Brain microvascular endothelial cell (primary cell): ENCODE measurements around the gene OTUD5.

Experiments
- DNase-seq: peaks from one replicate; pipeline ENCODE4 v3.0.0-alpha.2; 2020
- H3K27ac ChIP-seq: fragments of 250-450 bp; sonication (Bioruptor Pico); 2 replicates; pipeline ENCODE4 v1.5.1; 2020; ENCODE audit warnings: mild to moderate bottlenecking, moderate library complexity
- H3K27me3 ChIP-seq: fragments of 250-450 bp; sonication (Bioruptor Pico); replicated peaks from 2 replicates; pipeline ENCODE4 v1.5.1; 2020; ENCODE audit warnings: mild to moderate bottlenecking
- H3K36me3 ChIP-seq: fragments of 250-450 bp; sonication (Bioruptor Pico); replicated peaks from 2 replicates; pipeline ENCODE4 v1.5.1; 2020; ENCODE audit warnings: mild to moderate bottlenecking
- H3K4me3 ChIP-seq: 2 replicates; pipeline ENCODE4 v1.5.1; 2011; ENCODE audit warnings: low read depth, mild to moderate bottlenecking, control low read depth, low read length, moderate library complexity
- in situ Hi-C: cut with HindIII; loops from 2 replicates; pipeline ENCODE4 v1.10.0; 2017; ENCODE audit warnings: low sequenced_read_pairs, low pct_ligation_motif_present
- TF ChIP-seq, protein P1 (sequence below): IDR thresholded peaks from 2 replicates; pipeline ENCODE4 v1.5.1; 2011; ENCODE audit warnings: low read depth, mild to moderate bottlenecking, moderate library complexity, low read length, control low read depth, inconsistent platforms; ENCODE audit errors: missing control alignments

The OTUD5 gene

DNA sequence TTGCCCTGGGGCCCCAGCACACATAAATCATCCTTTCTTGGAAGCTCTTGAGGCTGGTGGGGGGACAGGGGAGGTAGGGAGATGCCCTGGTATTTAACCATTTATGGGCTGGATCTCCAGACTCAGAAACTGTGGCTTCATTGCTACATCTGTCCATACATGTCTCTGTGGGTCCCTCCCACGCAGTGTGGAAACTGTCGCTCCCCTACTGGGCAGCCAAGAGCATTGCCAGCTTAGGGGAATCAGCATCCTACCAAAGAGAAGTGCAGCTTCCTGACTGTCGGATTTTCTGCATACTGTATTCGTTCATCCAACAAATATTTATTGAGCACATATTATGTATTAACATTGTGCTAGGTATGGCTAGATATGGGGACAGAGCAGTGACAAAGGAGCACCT is 41.0 kb upstream of the OTUD5 start:
- no peak overlapping the region for H3K4me3 ChIP-seq
- TF ChIP-seq, protein P1, sequence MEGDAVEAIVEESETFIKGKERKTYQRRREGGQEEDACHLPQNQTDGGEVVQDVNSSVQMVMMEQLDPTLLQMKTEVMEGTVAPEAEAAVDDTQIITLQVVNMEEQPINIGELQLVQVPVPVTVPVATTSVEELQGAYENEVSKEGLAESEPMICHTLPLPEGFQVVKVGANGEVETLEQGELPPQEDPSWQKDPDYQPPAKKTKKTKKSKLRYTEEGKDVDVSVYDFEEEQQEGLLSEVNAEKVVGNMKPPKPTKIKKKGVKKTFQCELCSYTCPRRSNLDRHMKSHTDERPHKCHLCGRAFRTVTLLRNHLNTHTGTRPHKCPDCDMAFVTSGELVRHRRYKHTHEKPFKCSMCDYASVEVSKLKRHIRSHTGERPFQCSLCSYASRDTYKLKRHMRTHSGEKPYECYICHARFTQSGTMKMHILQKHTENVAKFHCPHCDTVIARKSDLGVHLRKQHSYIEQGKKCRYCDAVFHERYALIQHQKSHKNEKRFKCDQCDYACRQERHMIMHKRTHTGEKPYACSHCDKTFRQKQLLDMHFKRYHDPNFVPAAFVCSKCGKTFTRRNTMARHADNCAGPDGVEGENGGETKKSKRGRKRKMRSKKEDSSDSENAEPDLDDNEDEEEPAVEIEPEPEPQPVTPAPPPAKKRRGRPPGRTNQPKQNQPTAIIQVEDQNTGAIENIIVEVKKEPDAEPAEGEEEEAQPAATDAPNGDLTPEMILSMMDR: peak; percentile 3
- no peaks in the 10 kb centered on the region for H3K36me3 ChIP-seq
- in situ Hi-C loops: no loop called here
- H3K27me3 ChIP-seq: no peaks in the 10 kb centered on the region
- H3K27ac ChIP-seq: no peak overlapping the region
- no peak for DNase-seq

DNA sequence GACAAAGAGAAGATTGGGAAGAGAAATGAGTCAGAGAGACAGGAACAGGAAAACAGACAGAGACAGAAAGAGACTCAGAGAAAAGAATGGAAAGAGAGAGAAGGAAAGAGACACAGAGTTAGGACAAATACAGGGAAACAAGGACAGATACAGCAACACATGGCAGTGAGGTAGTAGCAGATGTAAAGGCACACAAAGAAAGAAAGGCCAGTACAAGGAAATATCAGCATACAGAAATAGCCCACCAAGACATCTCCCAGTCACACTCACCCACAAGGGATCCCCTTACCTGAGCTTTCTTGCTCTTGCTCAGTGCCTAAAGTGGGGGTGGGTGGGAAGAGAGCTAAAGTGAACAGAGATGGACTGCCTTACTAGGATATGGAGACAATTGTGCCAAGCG is 40.5 kb upstream of the OTUD5 start:
- DNase-seq: no peak
- in situ Hi-C loops: no loop called here
- Histone ChIP-seq H3K27ac (no peak overlapping the region), H3K27me3 (no peaks in the 10 kb centered on the region), H3K4me3 (no peak overlapping the region), H3K36me3 (no peaks in the 10 kb centered on the region)
- TF ChIP-seq, protein P1: no peak

DNA sequence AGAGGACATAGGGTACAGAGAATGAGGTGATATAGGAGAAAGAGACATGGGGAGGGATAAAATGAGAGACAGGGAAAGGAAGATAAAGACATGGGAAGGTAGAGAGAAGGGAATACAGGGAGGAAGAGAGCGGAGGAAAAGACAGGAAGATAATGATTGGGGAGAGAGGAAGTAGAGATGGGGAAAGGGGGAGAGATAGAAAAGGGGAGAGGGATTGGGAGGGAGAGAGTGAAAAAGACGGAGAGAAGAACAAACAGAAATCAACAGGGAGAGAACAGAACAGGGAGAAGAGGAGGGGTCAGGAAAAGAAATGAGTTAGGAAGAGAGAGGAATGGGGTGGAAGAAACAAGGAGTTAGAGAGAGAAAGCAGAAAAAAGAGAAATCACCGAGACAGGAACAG is 40.0 kb upstream of the OTUD5 start:
- no peak for DNase-seq
- Histone ChIP-seq H3K36me3 (no peaks in the 10 kb centered on the region), H3K4me3 (no peak overlapping the region), H3K27me3 (no peaks in the 10 kb centered on the region), H3K27ac (no peak overlapping the region)
- TF ChIP-seq, protein P1: no peak
- in situ Hi-C loops: no loop called here

DNA sequence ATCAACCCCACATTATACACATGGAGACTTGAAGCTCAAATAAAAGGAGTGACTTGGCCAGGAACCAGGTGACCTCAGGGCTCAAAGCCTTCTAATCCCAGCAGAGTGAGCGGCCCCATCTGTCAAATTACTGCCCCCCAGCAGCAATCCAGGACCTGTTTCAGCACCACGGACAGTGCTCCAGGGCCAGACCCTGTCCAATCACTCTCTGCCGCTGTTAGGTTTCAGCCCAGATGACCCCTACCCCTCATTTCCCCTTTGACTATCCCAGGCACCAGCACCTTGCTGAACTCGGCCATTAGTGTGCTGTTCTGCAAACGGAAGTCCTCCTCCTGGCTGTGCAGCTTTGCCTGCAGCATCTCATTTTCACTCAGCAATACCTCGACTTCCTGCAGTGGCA is 39.6 kb upstream of the OTUD5 start:
- no peak overlapping the region for H3K4me3 ChIP-seq
- H3K27ac ChIP-seq: no peak overlapping the region
- in situ Hi-C loops: no loop called here
- TF ChIP-seq, protein P1: no peak
- H3K36me3 ChIP-seq: no peaks in the 10 kb centered on the region
- no peaks in the 10 kb centered on the region for H3K27me3 ChIP-seq
- no peak for DNase-seq

DNA sequence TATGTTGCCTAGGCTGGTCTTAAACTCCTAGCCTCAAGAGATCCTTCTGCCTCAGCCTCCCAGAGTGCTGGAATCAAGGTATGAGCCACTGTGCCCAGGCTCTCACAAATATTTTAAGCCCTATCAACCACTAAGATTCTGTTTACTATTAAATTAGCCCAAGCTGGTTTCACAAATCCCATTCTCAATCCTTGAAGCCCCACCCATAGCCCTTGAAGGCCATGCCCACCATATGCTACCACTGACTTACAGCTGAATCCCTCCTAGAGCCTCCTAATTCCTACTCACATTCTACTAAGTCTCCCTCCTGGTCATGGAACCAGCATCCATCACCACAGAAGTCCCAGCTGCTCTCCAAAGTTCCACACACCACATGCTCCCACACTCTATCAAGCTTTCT is 34.9 kb upstream of the OTUD5 start:
- Histone ChIP-seq H3K4me3 (no peak overlapping the region), H3K27me3 (no peaks in the 10 kb centered on the region), H3K36me3 (no peaks in the 10 kb centered on the region), H3K27ac (no peak overlapping the region)
- in situ Hi-C loops: no loop called here
- DNase-seq: no peak
- TF ChIP-seq, protein P1: no peak

DNA sequence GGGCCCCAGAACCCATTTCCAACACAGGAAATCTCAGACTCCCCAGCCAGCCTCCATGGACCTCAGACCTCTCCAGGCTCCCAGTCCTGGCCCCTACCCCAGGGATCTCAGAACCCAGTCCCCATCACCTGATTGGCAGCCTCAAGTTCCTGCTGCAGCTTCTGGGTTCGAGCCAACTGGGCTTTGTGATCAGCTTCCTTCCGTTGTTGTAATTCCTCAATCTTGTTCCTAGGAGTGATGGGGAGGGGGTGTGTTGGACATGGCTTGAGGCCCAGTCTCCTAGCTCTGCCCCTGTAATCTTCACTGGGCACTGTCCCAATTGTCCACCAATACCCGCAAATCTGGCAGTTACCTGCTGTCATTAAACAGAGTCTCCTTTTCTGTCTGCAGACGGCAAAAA is 32.1 kb upstream of the OTUD5 start:
- no peak overlapping the region for H3K27ac ChIP-seq
- no peak for DNase-seq
- TF ChIP-seq, protein P1: no peak
- no peaks in the 10 kb centered on the region for H3K27me3 ChIP-seq
- H3K36me3 ChIP-seq: no peaks in the 10 kb centered on the region
- in situ Hi-C loops: no loop called here
- H3K4me3 ChIP-seq: no peak overlapping the region
